ENCODE measurements around the gene ANKRD36.
"Not testable (repeated sequence)": the region's sequence is repeated elsewhere in the genome, so short reads cannot be mapped to it uniquely, and the experiment has no call there.

The ANKRD36 gene

GRCh38 chr2:97232981-97233380 is 120.0 kb downstream of the ANKRD36 start:
- H3K4me3 ChIP-seq (ENCODE audit: low read length); H3K27ac ChIP-seq (ENCODE audit: low read depth, low read length); H3K4me1 ChIP-seq (ENCODE audit: insufficient read depth, low read length); H3K9ac ChIP-seq (ENCODE audit: low read depth, low read length); H3K36me3 ChIP-seq (ENCODE audit: insufficient read depth, low read length); H3K27me3 ChIP-seq (ENCODE audit: insufficient read depth, low read length); H3K9me3 ChIP-seq (ENCODE audit: insufficient read depth, low read depth, low read length): not testable (repeated sequence)
- WGBS = no CpG with 5 or more reads among the region's 1 CpG

- not testable (repeated sequence) for H3K9ac ChIP-seq (ENCODE audit: low read depth, low read length); H3K36me3 ChIP-seq (ENCODE audit: insufficient read depth, low read length); H3K4me1 ChIP-seq (ENCODE audit: insufficient read depth, low read length); H3K27ac ChIP-seq (ENCODE audit: low read depth, low read length); H3K4me3 ChIP-seq (ENCODE audit: low read length); H3K9me3 ChIP-seq (ENCODE audit: insufficient read depth, low read depth, low read length); H3K27me3 ChIP-seq (ENCODE audit: insufficient read depth, low read length)
- WGBS = no CpG with 5 or more reads among the region's 2 CpGs
These were observed 120.8 kb downstream of the ANKRD36 start for GRCh38 chr2:97233660-97234295.

- H3K4me3 ChIP-seq (ENCODE audit: low read length); H3K4me1 ChIP-seq (ENCODE audit: insufficient read depth, low read length); H3K9ac ChIP-seq (ENCODE audit: low read depth, low read length); H3K36me3 ChIP-seq (ENCODE audit: insufficient read depth, low read length); H3K27me3 ChIP-seq (ENCODE audit: insufficient read depth, low read length); H3K27ac ChIP-seq (ENCODE audit: low read depth, low read length); H3K9me3 ChIP-seq (ENCODE audit: insufficient read depth, low read depth, low read length): not testable (repeated sequence)
- 87% methylated on average over 3 of the region's 4 CpGs for WGBS
These were observed 148.2 kb downstream of the ANKRD36 start for GRCh38 chr2:97261192-97261591.

GRCh38 chr2:97266449-97266848 is 153.5 kb downstream of the ANKRD36 start:
- no CpG with 5 or more reads among the region's 6 CpGs for WGBS

GRCh38 chr2:97267411-97268074 is 154.6 kb downstream of the ANKRD36 start:
- Histone ChIP-seq H3K27me3 (ENCODE audit: insufficient read depth, low read length) (no peaks in the 10 kb centered on the region), H3K27ac (ENCODE audit: low read depth, low read length) (no peak overlapping the region), H3K4me1 (ENCODE audit: insufficient read depth, low read length) (no peaks in the 10 kb centered on the region), H3K9ac (ENCODE audit: low read depth, low read length) (no peak overlapping the region), H3K36me3 (ENCODE audit: insufficient read depth, low read length) (no peaks in the 10 kb centered on the region), H3K4me3 (ENCODE audit: low read length) (no peak overlapping the region), H3K9me3 (ENCODE audit: insufficient read depth, low read depth, low read length) (peaks cover 5% of the 10 kb centered on the region; the same call in 1 of the 2 replicates)
- WGBS = 96% methylated on average over 10 of the region's 10 CpGs

More at GRCh38 chr2:97266449-97266848, 153.5 kb downstream of the ANKRD36 start:
- not testable (repeated sequence) for H3K9ac ChIP-seq (ENCODE audit: low read depth, low read length); H3K27ac ChIP-seq (ENCODE audit: low read depth, low read length); H3K4me1 ChIP-seq (ENCODE audit: insufficient read depth, low read length); H3K27me3 ChIP-seq (ENCODE audit: insufficient read depth, low read length); H3K9me3 ChIP-seq (ENCODE audit: insufficient read depth, low read depth, low read length); H3K4me3 ChIP-seq (ENCODE audit: low read length); H3K36me3 ChIP-seq (ENCODE audit: insufficient read depth, low read length)

- not testable (repeated sequence) for H3K27me3 ChIP-seq (ENCODE audit: insufficient read depth, low read length); H3K4me1 ChIP-seq (ENCODE audit: insufficient read depth, low read length); H3K9me3 ChIP-seq (ENCODE audit: insufficient read depth, low read depth, low read length); H3K4me3 ChIP-seq (ENCODE audit: low read length); H3K27ac ChIP-seq (ENCODE audit: low read depth, low read length); H3K9ac ChIP-seq (ENCODE audit: low read depth, low read length); H3K36me3 ChIP-seq (ENCODE audit: insufficient read depth, low read length)
- WGBS = 96% methylated on average over 5 of the region's 6 CpGs
These were observed 155.2 kb downstream of the ANKRD36 start for GRCh38 chr2:97268075-97268591.

- WGBS = no CpG with 5 or more reads among the region's 4 CpGs
- H3K9ac ChIP-seq (ENCODE audit: low read depth, low read length); H3K27ac ChIP-seq (ENCODE audit: low read depth, low read length); H3K27me3 ChIP-seq (ENCODE audit: insufficient read depth, low read length); H3K9me3 ChIP-seq (ENCODE audit: insufficient read depth, low read depth, low read length); H3K36me3 ChIP-seq (ENCODE audit: insufficient read depth, low read length); H3K4me3 ChIP-seq (ENCODE audit: low read length); H3K4me1 ChIP-seq (ENCODE audit: insufficient read depth, low read length): not testable (repeated sequence)
These were observed 163.4 kb downstream of the ANKRD36 start for GRCh38 chr2:97276232-97276798.

- not testable (repeated sequence) for H3K9me3 ChIP-seq (ENCODE audit: insufficient read depth, low read depth, low read length); H3K27me3 ChIP-seq (ENCODE audit: insufficient read depth, low read length); H3K27ac ChIP-seq (ENCODE audit: low read depth, low read length); H3K36me3 ChIP-seq (ENCODE audit: insufficient read depth, low read length); H3K4me3 ChIP-seq (ENCODE audit: low read length); H3K4me1 ChIP-seq (ENCODE audit: insufficient read depth, low read length); H3K9ac ChIP-seq (ENCODE audit: low read depth, low read length)
- no CpG with 5 or more reads among the region's 2 CpGs for WGBS
These were observed 172.2 kb downstream of the ANKRD36 start for GRCh38 chr2:97285187-97285586.

GRCh38 chr2:97293687-97294086 is 180.7 kb downstream of the ANKRD36 start:
- H3K27ac ChIP-seq (ENCODE audit: low read depth, low read length); H3K36me3 ChIP-seq (ENCODE audit: insufficient read depth, low read length); H3K9ac ChIP-seq (ENCODE audit: low read depth, low read length); H3K4me3 ChIP-seq (ENCODE audit: low read length); H3K9me3 ChIP-seq (ENCODE audit: insufficient read depth, low read depth, low read length); H3K27me3 ChIP-seq (ENCODE audit: insufficient read depth, low read length); H3K4me1 ChIP-seq (ENCODE audit: insufficient read depth, low read length): not testable (repeated sequence)
- no CpG with 5 or more reads among the region's 1 CpG for WGBS
